Measurements from ENCODE around the gene GPR107.

Gene GPR107

DNA sequence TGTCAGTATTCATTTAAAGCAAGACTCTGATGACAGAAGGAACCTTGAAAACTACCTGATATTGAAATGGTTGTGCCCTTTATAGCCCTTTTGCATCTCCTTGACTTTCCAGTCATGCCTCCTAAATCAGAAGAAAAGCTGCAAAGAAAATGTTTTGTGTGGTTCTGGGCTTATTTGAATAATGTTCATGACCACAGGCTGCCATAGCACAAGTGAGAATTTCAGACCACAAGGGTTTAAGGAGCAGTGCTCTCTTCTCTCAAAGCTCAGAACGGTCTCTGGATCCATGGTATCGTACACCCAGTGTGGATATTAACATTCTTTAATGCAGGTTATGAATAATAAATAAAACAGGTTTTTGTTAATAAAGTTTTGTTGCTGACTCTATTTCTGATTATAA lies 54.2 kb downstream of the GPR107 start:
- no peak for DNase-seq

DNA sequence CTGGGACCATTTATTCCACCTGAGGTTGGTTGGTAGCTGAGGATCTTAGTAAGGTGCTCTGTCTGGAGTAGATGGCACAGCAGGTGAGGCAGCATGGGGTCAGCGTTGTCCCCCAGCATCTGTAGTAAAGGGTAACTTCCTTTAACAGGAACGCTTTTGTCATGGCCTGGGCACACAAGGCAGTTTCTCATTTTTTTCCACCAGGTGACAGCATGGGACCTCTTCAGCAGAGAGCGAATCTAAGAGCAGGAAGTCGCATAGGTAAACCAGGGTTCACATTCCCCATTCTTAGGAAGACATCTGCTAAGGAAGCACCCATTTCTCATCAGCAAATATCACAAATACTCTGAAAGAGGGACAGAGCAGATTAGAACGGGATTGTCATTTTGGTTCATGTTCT lies 56.5 kb downstream of the GPR107 start:
- no peak for DNase-seq

DNA sequence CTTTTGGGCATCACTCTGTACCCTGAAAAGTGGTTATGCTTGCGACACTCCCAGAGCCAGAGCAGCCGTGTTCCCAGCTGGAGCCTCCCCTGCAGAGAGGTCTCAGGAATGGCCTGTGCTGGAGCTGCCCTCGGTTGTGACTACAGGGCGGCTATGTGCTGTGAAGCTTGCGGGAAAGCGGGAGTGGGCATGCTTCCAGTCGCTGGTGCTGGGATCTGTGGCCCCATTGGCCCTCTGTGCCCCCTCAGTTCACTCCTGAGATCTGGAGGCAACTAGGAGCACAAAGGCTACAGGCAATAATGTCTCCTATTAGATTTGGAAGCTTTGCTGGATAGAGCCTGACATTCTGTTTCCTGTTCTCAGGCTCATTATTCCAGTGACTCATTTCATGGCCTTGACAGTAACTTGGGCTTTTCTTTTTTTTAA lies 56.9 kb downstream of the GPR107 start:
- DNase-seq: no peak

DNA sequence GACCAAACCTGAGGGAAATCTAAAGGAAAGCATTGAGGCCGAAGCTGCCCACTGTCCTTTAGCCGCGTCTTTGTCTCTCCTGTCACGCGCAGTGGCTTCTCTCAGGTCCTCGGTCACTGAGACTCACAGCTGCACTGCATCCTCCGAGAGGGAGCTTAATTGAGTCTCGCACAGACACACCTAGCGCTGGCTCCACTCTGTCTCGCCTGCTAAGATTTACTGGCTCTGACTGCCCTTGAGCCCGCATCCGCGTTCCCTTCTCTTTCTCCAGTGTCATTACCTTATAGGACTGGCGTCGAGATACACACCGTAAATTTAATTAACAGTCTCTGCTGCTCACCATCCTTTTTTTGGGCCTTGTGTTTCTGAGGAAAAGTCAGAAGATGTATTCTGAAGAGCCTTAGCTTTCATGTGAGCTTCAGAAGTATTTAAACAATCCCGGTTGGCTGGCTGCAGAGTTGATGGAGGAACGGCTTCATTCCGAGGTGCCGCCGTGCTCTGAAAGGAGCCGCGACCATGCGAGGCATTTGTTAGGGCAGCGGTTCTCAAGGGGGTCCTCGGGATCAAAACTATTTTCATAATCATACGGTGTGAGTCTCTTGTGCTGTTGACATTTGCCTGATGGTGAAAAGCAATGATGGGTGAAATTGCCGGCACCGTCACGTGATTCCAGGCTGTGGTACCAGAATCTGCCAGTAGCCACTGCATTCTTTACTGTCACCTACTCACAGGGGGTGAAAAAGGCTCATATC lies 58.3 kb downstream of the GPR107 start:
- DNase-seq: no peak

DNA sequence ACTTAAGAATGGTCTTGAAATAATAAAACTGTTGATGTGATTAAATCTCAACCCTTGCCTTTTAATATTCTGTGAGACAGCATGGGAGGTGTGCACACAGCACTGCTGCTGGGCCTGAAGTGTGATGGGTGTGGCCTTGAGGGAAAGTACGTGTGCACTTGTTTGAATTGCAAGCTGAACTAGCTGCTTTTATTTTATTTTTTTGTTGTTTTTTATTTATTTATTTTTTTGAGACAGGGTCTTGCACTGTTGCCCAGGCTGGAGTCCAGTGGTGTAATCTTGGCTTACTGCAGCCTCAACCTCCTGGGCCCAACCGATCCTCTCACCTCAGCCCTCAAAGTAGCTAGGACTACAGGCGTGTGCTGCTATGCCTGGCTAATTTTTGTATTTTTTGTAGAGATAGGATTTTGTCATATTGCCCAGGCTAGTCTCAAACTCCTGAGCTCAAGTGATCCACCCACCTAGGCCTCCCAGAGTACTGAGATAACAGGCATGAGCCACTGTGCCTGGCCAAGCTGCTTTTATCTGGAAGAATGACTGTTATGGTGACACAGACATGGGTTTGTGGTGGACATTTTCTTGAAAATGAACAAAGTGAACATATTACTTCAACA lies 58.9 kb downstream of the GPR107 start:
- no peak for DNase-seq

DNA sequence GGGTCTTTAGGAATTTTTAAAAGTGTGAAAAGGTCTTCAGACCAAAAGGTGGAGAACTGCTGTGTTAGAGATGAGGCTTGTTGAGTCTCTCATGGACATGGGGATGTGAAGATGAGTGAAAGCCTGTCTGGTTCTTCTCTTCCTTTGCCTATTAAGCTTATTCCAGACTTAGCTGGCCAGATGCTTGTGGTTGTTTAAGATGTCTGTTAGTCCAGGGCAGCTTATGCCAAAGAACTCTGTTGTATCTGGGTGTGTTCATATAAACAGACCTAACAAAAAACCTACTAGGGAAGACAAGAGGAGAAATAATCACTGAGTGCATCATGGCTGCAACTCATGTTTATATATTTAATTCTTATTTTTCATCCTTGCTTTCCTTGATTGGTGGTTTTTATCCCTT lies 61.0 kb downstream of the GPR107 start:
- no peak for DNase-seq

DNA sequence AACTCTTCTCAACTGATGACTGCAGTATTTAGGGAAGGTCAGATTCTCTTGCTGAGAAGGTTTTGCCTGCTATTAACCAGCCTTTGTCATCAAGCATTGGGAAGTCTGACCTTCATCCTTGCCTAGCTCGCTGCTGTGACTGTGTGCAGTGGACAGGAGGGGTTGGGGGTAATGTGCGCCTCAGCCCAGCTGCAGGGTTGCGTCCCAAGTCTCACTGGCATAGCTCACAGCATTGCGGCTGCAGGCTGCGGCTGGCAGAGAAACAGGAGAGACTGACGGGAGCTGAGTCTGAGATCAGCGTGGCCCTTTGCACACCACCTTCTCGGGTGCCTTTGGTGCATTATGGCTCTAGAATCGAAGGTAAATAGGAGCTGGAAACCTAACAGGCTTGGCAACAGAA lies 62.6 kb downstream of the GPR107 start:
- peak in 6 of 51 donors; percentile 9 to 33 (median 30) for DNase-seq

DNA sequence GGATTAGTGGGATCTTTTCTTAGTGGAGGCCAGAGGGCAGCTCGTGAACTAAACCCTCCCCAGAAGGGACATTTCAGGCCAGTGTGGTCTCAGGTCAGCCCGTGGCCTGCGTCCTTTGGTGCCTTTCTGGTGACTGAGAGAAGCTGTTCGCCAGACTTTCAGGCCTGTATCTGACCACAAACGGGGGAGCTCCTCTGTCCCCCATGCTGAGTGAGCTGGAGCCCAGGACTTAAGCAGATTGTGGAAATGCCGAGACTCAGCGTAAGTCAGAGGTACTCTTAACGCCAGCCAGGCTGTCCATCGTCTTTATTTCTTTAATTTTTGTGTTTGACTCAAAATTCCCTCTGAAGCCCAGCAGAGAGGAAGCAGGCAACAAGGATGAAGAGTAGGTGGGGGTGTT lies 63.7 kb downstream of the GPR107 start:
- DNase-seq: no peak

DNA sequence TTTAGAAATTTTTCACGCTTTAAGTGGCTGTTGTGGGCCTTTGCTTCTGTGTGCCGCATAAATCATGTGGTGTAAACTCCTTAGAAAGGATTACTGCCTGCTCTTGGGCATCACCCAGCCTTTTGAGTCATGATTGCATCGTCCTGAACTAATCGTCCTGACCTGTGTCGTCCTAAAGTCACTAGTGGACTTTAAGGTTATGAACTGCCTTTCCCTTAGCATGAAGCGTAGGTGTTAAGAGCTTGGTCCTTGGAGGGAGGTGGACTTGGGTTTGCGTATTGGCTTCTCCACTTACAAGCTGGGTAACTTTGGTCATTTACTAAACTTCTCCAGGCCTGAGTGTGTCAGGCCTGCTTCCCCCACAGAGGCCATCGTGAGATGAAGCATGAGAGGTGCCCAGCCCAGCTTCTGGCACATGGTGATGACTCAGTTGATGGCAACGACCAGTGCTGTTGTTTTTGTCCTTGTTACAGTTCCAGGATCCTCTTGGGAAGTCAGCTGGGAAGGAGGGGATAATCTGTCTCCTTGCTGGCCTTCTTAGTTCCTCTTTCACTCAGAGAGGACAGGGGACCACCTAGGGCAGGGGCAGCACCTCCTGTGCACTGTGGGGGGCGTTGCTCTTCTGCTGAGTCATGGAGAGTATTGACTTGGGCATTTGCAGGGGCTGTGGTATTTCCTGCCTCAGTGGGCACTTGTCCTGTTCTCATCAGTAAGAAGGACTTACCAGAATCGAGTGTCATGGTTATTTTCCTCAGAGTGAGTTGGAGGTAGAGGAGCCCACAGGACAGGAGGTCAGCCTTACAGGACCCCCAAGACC lies 64.3 kb downstream of the GPR107 start:
- peak in 7 of 51 donors; percentile 17 to 44 (median 26) for DNase-seq

DNA sequence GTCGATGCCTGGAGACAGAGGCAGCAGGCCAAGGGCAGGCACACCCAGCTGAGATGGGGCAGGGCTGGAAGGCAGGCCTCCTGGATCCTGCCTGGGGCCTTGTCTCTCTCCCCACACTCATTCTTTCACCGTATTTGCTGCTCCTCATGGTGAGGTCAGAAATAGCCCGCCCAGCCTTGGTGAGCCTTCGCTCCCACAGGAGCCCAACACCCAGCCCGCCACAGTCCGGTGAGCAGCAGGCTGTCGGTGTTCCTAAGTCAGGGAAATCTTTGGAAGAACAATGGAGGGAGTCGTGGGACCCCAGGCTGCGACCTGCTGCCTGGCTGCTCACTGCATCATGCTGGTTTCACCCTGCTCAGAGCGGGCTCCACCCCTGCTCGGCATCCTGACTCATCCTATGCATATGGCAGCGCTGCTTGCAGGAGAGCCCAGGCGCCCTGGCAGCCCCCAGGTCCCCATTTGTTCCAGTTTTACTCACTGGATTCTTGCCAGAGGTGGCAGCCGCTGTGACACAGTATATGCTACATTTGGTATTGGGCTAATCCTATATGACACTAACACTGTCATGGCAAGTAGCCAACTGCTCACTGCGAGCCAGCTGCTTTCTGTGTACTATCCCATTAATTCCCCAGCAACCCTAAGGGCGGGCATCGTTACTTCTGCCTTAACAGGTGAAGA lies 65.3 kb downstream of the GPR107 start:
- DNase-seq: peak in 2 of 51 donors; percentile 6 to 23

DNA sequence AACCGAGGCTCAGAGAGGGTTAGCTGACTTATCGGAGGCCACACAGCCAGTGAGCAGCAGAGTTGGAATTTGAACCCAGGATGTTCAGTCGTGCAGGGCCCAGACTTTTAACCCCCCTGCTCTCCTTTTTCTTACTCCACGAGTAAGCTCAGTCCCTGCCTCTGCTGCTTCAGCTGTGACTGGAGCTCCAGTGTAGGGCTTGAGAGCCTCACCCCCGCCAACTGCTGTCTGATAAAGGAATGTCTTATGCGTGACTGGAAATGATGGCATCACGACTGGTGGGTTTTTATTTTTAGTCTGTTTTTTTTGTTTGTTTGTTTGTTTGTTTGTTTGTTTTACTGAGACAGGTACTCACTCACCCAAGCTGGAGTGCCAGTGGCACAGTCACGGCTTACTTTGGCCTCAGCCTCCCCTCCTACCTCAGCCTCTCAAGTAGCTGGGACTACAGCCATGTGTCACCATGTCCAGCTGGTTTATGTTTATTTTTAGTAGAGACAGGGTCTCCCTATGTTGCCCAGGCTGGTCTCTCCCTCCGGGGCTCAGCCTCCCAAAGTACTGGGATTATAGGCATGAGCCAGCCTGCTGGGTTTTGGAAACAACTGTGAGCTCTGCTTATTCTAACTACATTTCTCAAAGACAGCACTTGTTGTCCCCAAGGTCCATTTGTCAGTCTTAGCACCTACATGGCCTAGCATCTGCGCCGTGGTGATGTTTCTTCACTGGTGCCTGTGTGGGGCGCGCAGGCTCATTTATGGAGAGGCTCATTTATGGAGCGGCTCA lies 66.0 kb downstream of the GPR107 start:
- no peak for DNase-seq

DNA sequence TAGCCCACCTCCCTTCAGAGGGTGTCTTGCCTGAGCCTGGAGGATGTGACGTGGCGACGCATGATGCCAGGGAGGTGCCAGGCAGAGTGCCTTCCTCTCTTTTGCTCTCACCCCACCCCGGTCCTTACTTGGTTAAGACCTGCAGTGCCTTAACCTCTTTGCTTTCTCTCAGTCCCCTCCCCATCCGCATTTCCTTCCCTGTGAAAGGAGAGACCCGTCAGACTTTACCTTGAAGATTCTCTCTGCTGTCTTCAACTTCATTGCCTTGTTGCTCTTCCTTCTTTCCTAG lies 66.5 kb downstream of the GPR107 start:
- no peak for DNase-seq

DNA sequence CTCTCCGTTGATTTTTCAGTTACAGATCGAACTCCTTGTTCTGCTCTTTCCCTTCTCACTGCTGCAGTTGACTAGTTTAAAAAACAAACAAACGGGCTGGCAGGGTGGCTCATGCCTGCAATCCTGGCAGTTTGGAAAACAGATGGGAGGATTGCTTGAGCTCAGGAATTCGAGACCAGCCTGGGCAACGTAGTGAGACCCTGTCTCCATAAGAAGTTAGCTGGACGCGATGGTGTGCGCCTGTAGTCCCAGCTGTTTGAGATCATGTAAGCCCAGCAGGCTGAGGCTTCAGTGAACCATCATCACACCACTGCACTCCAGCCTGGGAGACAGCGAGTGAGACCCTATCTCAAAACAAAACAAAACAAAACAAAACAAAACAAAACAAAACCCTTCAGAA lies 67.1 kb downstream of the GPR107 start:
- no peak for DNase-seq

DNA sequence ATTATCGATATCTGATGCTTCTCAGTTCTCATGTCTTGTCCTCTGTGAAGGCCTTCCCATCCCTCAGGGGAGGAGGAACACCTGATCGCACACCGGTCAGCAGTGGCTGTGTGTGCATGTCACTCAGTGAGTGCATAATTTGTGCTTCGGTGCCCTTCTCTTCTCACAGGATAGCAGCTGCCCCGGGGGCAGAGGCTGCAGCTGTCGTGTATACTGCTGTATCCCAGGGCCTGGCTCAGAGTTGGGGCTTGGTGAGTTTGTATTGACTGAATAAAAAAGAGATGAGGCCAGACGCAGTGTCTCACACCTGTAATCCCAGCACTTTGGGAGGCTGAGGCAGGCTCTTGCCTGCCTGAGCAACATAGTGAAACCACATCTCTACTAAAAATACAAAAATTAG lies 68.8 kb downstream of the GPR107 start:
- DNase-seq: no peak

DNA sequence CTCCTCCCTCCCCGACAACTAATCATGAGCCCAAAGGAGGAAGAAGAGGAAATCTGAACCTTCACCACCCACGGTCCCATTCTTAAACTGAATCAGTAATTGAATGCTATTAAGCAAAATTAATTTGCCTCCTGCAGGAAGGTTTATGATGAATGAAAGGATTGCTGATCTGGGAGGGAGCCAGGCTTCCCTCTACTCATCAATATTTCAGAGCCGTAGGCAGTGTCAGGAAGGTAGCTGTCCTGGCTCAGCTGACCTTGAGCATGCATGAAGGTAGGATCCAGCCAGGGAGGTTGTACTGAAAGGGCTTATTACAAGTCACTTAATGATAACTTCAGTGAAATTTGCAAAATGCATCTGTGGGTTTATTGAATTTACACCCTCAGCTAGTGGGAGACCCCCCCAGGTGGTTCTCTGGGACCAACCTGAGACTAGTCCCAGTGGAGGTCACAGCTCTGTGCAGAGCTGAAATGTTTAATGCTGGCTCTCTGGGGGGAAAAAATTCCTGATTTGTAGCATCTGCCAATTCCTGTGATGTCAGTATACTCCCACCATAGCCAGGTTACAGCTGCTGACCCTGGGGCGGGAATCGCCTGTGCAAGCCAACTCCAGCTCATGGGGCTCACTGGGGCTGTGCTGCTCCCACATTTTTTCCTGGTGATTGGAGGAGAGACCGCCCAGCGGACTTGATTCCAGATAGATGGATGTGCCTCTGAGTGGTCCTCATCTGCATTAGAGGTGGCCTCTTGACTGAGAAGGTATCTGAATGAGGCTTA lies 70.6 kb downstream of the GPR107 start:
- no peak for DNase-seq

DNA sequence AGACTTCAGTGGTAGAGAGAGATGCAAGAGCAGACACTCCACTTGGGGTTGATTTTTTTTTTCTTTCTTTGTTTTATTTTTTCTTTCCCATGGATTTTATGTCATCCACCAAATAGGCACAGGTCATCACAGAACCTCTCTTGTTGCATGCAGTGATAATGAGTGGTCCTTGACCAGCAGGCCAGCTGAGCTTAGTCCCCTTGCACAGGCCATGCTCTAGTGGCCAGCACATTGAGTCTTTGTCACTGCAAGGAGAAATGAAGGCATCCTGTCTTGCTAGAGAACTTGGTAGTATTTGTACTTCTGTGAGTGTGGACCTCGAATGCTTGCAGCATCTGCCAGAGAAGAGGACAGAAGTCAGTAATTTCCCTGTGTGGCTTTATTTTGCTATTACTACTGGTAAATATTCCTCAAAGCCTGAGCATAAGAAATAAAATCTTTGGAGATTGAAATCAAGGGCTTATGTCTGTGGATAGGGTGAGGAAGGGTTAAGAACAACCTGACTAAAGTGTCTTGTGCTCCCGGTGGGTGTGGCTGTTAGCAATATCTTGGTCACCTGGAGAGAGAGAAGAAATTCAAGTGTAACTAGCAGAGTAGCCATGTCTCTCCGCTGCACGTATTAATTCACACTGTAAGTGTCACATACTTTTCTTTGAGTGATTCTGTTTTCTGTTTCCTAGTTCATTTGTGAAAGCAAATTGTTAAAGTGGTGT lies 73.2 kb downstream of the GPR107 start:
- no peak for DNase-seq

DNA sequence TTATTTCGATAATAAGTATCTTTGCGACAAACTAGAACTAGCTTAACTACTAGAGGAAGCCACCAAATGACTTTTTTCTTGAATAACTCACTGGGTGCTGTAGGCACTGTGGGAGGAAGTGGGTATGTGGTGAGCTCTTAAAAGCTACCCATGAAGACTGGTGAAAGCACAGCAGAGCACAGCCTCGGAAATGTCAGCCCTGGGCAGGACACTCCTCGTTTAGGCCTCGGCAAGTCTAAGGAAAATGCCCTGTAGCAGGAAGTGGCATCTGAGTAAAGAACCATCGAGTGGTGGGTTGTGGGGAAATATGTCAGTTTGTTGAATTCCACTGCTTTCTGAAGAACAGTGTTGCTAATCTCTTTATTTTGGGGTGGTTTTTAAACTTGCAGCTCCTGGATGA lies 74.5 kb downstream of the GPR107 start:
- no peak for DNase-seq

DNA sequence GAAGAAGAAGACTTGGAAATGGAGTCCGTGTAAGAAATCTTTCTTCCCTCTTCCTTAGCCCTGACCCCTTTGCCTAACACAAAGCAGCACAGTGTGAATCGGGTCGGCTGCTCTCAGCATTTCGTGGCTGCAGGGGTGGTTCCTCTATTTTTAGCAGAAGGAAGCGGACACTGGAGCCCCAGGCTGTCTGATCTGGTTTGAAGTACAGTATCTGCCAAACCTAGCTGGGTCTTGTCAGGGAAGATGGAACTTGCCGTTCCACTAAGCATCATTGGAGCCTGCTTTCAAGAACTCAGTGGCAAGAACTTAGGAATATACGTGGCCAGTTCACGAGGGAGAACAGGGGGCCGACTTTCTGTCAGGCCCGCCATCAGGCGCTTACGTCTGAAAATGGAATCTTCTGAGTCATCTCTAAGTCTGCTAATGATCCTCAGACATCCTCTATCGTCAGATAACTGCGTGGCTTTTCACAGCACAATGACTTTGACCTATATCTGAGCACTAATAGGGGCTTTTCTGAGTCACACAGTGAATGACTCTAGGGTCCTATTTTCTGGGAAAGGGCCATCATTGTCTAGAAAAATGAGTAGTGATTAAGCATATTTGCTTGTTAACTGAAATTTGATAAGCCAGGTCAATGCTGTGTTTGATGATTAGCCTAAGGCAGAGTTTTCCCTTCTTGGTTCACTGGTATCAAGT lies 75.2 kb downstream of the GPR107 start:
- peak in 16 of 51 donors; percentile 2 to 47 (median 28) for DNase-seq

DNA sequence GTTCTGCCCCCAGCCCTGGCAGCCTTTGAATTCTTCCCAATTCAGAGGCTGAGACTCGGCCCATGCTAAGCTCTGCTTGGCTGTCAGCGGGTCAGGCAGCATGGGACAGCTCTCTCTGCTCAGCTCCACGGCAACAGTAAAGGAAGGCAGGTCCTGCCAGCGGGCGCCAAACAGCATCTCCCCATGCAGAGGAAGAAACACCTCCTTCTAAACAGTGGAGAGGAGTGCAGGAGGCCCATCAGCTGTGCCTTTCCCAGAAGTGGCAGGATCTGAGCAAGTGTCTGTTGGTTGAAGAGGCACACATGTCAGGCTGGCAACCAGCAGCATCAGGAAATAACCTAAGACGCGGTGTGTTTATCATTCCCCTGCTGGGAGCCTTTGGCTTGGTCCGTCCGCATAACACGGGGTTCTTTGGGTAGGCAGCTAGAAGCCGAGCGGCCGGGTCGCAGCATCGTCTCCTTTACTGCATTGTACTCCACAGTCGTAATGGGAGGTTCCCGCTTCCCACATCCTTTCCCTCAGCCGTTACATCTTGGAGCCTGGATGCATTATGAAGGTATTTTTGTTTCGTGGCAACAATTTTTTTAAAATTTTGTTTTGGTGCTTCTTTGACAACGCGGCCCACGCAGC lies 75.8 kb downstream of the GPR107 start:
- peak in 18 of 51 donors; percentile 4 to 48 (median 26) for DNase-seq

Data from hypothalamus (tissue), 51 donors.